Hematopoietic multipotent progenitor cell treated with erythropoietin and hydrocortisone succinate and interleukin-3 and kit ligand, for 15 days (in vitro differentiated cells): ENCODE measurements around the gene DHFR.

Experiments used
- DNase-seq: peaks from one replicate; pipeline ENCODE4 v3.0.0-alpha.2; 2015; ENCODE audit warnings: low spot score

The DHFR gene

DNA sequence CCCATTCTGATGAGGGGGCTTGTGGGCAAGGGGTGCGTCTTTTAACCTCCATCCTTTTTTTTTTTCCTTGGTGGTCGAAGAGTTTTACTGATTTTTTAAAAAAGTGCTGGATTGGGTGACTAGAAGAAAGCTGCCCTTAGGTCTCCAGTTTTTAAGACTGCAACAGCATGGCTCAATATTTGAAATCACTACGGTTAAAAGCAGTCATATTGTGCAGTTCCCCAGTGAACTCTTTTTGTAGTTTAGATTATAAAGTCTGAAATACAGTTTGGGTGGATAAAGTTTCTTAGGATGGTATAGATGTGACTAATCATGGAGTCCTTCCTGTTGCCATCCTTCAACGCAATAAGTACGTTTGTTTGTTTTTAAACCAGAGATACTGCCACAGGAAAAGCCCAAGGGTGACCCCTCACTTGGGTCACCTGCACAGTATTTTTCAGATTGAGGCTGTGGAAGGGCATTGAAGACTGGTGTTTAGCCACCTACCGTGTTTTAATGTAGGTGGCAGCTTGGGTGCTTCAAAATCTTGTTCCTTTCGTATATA, 520 bp upstream of the DHFR start:
- no peak for DNase-seq

DNA sequence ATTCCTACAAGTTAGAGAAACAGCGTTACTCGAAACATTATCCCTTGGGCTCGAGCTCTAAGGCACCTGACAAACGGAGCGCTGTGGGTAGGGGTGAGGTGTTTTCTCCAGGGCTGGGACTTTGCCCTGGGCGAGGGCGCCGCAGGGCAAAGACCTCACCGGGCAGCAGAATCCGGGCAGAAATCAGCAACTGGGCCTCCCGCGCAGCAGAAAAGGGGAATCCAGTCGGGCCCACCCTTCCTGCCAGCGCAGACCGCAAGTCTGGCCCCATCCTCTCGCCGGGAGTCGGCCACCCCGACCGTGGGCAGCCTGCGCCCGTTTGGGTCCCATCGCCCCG, 761 bp downstream of the DHFR start:
- peak; percentile 16 for DNase-seq

DNA sequence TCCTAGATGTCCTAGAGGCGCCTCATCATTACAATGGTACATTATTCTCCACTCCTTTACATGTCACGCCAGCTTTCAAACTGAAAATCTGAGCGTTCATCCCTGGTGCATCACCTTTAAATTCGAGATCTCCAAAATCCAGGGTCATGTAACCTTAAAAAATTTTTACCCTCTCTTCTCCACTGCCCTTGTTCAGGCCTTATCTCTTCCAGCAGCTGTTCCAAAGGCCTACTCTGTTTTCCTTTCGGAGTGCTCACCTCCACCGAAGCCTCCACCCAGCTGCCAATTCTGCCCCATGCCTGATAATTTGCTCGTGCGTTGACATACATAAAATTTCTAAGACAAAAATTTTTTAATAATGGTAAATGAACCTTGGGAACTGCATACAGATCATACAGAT, 1.3 kb downstream of the DHFR start:
- DNase-seq = peak; percentile 65

DNA sequence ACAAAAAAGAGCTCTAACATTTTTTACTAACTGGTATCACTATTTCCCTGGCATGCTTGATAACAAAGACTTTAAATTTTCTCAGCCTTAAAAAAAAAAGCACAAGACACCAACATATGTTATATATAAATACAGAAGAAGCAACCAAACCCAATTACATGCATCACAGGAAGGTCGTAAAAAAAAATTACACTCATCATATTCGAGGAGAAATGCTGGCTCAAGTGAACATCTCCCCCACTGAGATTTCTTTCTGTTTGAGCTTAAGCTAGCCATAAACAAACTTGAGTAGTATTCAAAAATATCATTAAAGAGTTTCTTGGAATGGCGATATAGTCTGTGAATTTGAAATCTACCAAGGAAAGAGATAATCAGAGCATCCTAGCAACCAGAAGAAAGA, 7.9 kb downstream of the DHFR start:
- no peak for DNase-seq

DNA sequence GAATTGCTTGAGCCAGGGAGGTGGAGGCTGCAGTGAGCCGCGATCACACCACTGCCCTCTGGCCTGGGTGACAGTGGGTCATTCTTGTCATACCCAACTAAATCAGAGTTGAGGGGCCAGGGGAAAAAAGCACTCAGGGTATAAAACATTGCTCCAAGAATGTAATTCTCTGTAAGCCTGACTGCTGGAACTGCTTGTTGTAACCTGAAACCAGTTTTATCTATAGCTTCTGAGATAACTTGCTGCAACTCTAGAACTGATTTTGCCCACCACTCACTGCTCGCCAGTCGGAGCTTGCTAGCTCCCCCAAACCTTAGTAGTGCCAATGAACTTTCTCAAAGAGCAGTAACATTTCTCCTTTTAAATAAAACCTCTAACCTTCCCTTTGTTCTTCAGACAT, 9.9 kb downstream of the DHFR start:
- DNase-seq = no peak

DNA sequence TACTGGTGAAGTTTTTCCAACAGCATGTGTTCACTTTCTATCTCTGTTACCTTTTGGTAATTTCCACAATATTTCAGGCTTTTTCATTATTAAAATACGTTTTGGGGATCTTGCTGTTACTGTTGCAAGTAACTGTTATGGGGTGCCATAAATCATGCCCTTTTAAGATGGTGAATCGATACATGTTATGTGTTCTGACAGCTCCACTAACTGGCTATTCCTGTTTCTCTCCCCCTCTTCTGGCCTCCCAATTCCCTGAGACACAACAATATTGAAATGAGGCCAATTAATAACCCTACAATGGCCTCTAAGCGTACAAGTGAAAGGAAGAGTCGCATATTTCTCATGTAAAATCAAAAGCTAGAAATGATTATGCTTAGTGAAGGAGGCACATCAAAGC, 13.4 kb downstream of the DHFR start:
- DNase-seq = no peak

DNA sequence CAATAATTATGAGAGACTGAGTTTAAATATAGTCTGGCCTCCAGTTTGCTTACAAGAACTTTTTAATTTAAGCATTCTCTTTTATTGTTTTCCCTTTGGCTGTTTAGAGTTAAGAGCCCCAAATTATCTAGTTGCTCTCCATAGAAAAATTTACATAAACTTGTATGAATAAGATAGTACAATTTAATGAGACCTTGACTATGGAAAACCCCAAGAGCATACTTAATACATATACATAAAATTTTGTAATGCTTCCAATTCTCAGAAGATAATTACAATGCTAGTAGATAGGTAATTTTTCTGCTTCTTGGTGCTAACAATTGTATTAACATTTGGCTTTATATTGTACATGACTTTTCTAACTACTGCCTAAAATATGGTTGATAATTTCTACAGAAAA, 20.6 kb downstream of the DHFR start:
- DNase-seq = no peak

DNA sequence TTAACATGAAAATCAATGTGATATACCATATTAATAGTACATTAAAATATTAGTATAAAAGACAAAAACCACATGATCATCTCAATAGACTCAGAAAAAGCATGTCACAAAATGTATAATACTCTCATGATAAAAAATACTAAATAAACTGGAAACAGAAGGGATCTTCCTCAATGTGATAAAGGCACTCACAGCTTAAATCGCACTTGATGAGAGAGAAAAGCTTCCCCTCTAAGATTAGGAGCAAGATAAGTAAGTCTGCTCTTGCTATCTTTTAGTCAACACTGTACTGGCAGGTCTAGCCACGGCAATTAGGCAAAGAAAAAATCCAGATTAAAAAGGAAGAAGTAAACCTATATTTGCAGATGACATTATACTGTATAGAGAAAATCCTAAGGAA, 22.1 kb downstream of the DHFR start:
- no peak for DNase-seq

DNA sequence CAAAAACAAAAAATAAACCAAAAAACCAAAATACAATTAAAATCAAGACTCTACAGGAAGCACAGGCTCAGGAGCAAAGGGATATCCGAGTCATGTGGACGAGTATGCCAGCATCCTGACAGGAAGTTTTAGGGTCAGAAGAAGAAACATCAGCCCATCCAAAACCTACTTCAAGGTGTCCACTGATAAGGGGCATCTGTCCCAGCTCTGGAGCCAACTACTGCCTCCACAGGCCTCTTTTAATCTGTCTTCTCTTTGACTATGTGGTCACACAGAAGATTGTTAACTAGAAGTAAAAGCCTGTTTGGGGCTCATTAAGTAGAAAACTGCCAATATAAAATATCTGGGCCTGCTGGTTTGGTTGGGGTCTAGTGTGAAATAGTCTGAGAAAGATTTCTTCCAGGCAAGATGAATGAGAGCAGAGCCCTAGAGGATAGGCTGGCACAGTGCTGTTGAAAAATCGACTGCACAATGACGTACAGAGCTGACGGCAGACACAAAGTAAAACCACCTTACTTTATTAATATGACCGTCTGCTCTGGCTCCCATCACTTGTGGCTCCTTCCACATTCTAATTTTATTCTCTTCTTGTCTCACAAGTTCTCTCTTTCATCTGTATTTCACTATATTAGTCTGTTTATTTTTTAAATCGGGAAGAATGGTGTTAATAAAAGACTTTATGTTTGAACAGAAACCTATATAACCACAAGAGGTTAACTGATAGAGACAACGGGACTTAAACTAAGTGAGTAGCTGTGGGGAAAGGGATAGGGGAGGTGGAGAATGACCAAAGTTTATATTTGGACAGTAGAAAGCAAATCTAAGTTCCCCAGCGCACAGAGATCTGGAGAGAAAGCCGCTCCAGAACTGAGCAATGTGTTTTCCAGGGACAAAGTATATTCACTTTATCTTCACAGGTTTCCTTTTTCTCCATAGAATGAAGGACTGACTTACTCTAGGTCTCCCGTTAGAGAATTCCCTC, 23.2 kb downstream of the DHFR start:
- DNase-seq = peak; percentile 10

DNA sequence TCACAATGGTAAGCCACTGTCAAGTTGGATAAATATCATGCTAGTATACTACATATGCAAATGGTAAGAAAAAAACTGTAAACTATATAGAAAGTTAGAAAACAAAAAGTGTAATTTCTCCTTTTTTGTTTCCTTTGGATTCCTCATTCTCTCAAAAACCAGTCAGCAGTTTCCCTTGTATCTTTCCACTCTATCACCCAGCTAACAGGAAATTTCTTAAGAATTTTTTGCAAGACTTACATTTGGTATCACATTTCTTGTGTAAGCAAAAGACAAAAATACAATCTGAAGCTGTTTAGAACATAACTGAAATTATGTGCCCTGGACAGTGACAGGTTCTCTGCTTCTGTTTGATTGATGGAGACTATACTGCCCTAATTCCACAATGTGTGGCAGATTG, 25.5 kb downstream of the DHFR start:
- no peak for DNase-seq

DNA sequence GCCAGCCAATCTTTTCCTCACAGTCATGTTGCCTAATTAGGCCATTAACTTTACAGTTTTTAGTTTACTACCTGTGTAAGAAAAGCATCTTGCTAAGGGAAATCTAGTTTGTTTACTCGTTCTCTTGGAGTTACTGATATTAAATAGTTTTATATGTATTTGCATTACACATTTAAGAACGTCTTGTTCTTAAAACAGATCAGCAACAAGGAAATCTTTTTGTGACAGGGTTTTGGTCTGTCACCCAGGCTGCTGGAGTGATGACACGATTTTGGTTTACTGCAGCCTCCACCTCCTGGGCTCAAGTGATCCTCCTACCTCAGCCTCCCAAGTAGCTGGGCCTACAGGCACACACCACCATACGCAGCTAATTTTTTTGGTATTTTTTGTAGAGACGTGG, 29.6 kb downstream of the DHFR start:
- no peak for DNase-seq

DNA sequence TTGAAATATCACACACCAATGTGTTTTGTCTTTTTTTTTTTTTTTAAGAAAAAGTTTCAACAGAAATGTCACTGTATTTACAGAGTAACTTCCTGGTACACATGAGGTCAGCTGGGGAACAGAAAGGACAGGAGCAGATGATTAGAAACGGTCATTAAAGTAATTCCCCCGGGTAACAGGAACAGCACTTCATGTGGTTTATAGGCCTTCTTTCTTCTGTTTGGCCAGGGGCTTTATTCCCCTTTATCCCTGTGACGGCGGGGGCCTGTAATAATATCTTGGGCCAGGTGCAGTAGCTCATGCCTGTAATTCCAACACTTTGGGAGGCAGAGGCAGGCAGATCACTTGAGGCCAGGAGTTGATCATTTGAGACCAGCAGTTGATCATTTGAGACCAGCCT, 30.8 kb downstream of the DHFR start:
- no peak for DNase-seq

DNA sequence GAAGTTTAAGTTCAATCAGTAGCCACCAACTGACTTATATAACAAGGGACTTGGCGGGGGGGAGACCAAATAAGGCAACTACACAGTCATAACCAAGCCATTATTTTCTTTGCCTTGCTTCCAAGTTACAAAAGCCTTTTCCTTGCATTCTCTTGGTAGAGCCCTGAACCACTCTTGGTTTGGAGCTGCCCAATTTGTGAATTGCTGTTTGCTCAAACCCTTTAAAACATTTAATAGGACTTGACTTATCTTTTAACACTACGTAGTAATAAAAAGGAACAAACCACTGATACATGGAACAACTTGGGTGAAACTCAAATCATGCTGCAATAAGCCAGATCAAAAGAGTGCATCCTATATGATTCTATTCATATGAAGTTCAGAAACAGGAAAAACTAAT, 32.0 kb downstream of the DHFR start:
- DNase-seq = no peak

DNA sequence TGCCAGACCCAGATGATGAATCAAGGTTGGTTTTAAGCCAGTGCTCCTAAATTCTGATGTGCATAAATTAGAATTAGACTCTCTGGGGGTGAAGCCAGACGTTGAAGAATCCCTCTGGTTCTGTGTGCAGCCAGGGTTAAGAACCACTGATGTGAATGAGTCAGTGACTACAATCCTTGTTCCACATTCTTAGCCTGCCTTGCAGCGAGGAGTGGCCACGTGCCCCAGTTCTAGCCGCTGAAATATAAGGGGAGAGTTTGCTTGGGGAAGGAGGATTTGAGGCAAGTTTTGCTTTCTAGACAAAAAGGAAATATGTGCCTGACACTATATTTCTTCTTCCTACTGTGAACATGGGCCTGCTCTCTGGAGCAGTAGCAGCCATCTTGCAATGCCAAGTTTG, 34.6 kb downstream of the DHFR start:
- no peak for DNase-seq

DNA sequence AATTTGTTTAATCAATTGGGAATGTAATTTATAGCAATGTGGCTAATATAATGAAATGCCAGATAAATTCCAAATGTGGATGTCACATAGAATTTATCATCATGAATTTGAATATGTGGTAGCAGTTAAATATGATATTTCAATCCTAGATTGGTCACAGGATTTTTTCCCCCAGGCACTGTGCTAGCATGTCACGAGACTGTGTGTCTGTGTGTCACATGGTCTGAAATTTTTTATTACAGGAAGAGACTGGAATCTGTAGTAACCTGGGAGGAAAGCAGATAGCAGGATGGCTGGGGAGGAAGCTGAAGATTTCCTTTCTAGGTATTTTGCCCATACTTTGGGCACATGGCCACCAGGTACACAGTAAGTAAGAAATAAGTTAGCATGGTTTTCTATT, 35.7 kb downstream of the DHFR start:
- no peak for DNase-seq

DNA sequence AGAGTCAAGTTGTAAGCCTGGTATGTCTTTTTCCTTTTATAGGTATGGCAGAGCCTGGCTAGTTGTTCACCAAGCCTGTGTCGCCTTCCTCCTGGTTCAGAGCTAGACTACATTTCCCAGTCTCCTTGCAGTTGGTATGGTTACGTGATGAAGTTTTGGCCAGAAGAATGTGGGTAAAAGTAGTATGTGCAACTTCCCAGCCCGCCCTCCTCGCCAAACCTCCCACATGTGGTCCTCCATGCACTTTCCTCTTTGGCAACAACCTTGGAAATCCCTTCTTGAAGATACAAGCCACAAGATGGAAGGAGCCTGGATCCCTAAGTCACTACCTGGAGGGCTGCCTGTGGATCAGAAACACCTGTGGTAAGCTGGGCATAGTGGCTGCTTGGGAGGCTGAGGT, 36.3 kb downstream of the DHFR start:
- DNase-seq = no peak

DNA sequence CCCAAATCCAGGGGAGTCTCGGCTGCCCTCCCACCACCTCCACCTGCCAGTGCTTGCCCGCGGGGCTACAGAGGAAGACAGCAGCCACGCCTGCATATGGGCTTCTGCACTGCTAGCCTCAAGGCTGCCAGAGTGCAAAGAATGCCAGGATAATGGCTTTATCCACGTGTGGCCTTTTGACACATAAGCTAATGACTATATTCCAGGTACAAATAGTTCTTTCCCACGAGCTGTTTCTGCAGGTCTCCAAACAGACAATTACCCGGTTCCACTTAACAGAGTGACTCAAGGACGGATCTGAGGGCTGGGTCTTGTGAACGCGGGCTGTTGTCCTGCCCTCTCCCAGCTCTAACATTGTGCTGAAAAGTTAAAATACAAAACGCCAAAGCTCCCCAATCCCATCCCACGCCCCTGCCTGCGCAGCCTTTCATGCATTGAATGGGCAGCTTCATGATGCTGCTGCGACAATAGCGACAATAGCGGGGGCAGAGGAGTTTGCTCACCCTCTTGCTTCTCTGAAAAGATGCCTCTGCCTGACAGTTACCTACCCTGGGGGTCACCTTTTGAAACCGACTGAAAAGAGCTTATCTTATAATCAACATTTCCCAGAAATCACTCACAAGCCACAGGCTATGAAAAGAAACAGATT, 39.4 kb downstream of the DHFR start:
- DNase-seq = no peak

DNA sequence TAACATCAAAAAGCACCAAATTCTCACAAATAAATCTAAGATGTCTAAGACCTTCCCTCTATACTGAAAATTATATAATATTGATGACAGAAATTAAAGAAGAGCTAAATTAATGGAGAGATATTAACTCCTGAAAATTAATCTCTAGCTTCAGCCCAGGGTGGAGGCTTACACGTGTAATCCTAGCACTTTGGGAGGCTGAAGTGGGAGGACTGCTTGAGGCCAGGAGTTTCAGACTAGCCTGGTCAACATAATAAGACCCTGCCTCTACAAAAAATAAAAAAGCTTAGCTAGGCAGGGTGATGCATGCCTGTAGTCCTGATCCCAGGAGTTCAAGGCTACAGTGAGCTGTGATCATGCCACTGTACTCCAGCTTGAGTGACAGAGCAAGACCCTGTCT, 45.1 kb downstream of the DHFR start:
- no peak for DNase-seq

DNA sequence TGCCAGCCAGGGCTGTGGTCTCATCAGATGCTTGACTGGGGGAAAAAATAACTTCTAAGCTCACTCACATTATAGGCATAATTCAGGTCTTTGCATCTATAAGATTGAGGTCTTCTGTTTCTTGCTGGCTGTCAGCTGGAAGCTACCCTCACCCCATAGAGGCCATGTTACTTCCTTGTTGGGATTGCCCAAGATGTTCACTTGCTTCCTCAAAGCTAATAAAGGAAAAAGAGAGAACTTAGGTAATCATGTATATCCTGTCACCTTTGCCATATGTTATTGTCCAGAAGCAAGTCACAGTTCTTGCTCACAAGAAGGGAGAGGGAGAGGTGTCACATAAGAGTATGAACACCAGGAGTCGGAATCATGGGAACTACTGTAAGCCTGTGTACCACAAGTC, 46.1 kb downstream of the DHFR start:
- no peak for DNase-seq

DNA sequence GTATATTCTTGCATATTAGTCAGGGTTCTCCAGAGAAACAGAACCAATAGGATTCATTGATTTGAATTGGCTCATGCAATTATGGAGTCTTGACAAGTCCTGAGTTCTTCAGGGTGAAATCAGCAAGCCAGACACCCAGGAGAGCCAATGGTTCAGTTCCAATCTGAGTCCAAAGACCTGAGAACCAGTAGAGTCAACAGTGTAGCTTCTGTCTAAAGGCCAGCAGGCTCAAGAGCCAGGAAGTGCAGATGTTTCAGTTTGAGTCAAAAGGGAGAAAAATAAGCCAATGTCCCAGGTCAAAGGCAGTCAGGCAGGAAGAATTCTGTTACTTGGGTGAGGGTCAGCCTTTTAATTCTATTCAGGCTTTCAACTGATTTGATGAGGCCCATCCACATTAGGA, 47.0 kb downstream of the DHFR start:
- DNase-seq = no peak

DNA sequence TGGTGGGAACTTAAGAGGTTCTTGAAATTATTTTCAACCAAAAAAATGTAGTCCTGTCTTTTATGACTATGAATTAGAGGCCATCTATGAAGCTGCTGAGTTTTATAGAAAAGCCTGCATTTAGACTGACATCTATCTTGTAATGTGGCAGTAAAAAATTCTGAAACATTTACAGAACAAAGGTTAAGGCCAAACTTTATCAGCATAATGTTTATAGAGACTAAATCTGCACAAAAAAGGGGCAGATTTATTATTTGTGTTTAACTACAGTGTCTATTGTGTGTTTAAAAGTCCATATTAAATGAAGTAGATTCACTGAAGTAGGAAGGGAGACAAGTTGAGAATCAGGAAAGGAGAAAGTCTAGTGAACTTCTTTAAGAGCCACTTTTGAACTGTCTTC, 47.4 kb downstream of the DHFR start:
- no peak for DNase-seq

DNA sequence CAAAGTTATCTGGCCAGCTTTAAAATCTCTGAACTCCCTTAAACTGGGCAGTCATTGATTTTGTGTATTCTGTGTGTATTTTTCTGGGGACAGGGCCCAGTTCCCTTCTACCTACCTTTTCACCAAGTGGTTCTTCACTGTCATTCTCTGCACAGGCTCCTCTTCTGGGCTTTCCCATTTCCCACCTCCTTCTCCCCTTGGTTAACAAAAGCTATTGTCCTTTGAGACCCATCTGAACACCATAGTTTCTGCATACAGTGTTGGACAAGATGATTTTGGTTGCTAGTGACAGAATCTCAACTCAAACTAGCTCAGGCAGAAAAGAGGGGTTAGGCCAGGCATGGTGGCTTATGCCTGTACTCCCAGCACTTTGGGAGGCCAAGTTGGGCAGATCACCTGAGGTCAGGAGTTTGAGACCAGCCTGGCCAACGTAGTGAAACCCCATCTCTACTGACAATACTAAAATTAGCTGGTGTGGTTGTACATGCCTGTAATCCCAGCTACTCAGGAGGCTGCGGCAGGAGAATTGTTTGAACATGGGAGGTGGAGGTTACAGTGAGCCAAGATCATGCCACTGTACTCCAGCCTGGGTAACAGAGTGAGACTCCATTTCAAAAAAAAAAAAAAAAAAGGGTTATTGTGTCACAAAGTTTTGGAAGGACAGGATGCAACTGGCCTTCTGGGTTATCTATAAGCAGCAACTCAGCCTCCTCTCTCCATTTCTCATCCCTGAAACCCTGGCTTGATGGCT, 53.7 kb downstream of the DHFR start:
- no peak for DNase-seq

DNA sequence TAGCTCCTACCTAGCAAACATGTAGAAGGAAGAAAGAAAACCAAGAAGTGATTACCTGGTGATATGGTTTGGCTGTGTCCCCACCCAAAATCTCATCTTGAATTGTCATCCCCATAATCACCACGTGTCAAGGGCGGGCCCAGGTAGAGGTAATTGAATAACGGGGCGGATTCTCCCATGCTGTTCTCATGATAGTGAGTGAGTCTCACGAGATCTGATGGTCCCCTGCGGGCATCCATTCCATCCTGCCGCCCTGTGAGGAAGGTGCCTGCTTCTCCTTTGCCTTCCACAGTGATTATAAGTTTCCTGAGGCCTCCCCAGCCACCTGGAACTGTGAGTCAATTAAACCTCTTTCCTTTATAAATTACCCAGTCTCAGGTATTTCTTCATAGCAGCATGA, 57.3 kb downstream of the DHFR start:
- no peak for DNase-seq
